Esophagus muscularis mucosa (tissue), 4 donors: ENCODE data around the gene CNN3.

ENCODE experiments used
- EP300 ChIP-seq: sonication (generic); formaldehyde crosslinking; IDR thresholded peaks from one replicate; pipeline ENCODE4 v1.6.1; 2017; ENCODE audit warnings: antibody characterized with exemption
- POLR2A ChIP-seq: fragments of 450-650 bp; IDR thresholded peaks from one replicate; pipeline ENCODE4 v1.6.1; 2017; ENCODE audit warnings: antibody characterized with exemption, moderate library complexity, mild to moderate bottlenecking, low read depth
- POLR2AphosphoS5 ChIP-seq, 2 donors: sonication (generic); formaldehyde crosslinking; IDR thresholded peaks; one replicate each; pipeline ENCODE4 v1.6.1; 2017; ENCODE audit warnings: antibody characterized with exemption in 2 of 2
- TF ChIP-seq, protein P1 (sequence below), 3 experiments: fragments of 200-600 bp in 2 of 3; fragments of 450-650 bp in 1 of 3; sonication (generic) in 2 of 3; IDR thresholded peaks; one replicate each; pipeline ENCODE4 v1.5.1; 2017 to 2019; ENCODE audit warnings: antibody characterized with exemption in 3 of 3, mild to moderate bottlenecking in 2 of 3, moderate library complexity in 1 of 3

- TF ChIP-seq, protein P1, sequence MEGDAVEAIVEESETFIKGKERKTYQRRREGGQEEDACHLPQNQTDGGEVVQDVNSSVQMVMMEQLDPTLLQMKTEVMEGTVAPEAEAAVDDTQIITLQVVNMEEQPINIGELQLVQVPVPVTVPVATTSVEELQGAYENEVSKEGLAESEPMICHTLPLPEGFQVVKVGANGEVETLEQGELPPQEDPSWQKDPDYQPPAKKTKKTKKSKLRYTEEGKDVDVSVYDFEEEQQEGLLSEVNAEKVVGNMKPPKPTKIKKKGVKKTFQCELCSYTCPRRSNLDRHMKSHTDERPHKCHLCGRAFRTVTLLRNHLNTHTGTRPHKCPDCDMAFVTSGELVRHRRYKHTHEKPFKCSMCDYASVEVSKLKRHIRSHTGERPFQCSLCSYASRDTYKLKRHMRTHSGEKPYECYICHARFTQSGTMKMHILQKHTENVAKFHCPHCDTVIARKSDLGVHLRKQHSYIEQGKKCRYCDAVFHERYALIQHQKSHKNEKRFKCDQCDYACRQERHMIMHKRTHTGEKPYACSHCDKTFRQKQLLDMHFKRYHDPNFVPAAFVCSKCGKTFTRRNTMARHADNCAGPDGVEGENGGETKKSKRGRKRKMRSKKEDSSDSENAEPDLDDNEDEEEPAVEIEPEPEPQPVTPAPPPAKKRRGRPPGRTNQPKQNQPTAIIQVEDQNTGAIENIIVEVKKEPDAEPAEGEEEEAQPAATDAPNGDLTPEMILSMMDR (IDR thresholded peaks at IDR 0.05), result no peak
- TF ChIP-seq POLR2A (no peak), EP300 (no peak), POLR2AphosphoS5 (IDR thresholded peaks at IDR 0.05) (no peak)
Measured at GRCh38 chr1:94970783-94971182, 43.9 kb upstream of the CNN3 start.
